Mucosa of rectum (tissue), 2 donors: ENCODE results near the gene TOMM34.

Source experiments
- H3K27ac ChIP-seq, 2 donors: one replicate each; pipeline ENCODE4 v1.7.0; 2013; ENCODE audit warnings: inconsistent platforms in 2 of 2, low read depth in 2 of 2, low read length in 2 of 2
- H3K27me3 ChIP-seq, 2 donors: one replicate each; pipeline ENCODE4 v1.7.0; 2013; ENCODE audit warnings: low read length in 2 of 2; ENCODE audit not compliant: control insufficient read depth in 2 of 2, insufficient read depth in 2 of 2
- H3K36me3 ChIP-seq, 2 donors: one replicate each; pipeline ENCODE4 v1.7.0; 2013; ENCODE audit warnings: low read length in 2 of 2; ENCODE audit not compliant: control insufficient read depth in 2 of 2, insufficient read depth in 2 of 2
- H3K4me1 ChIP-seq, 2 donors: one replicate each; pipeline ENCODE4 v1.7.0; 2013; ENCODE audit warnings: low read length in 2 of 2, mild to moderate bottlenecking in 1 of 2; ENCODE audit not compliant: control insufficient read depth in 2 of 2, insufficient read depth in 2 of 2
- H3K4me3 ChIP-seq, 2 donors: one replicate each; pipeline ENCODE4 v1.7.0; 2013; ENCODE audit warnings: low read length in 2 of 2
- H3K9ac ChIP-seq, 2 donors: one replicate each; pipeline ENCODE4 v1.7.0; 2013; ENCODE audit warnings: low read length in 2 of 2, low read depth in 1 of 2, mild to moderate bottlenecking in 1 of 2
- H3K9me3 ChIP-seq, 2 donors: one replicate each; pipeline ENCODE4 v1.7.0; 2013; ENCODE audit warnings: low read length in 2 of 2; ENCODE audit not compliant: control insufficient read depth in 2 of 2
- donor health status: healthy.
- donor health status: Normal muscosa, but diverticular disease.

Gene TOMM34

DNA sequence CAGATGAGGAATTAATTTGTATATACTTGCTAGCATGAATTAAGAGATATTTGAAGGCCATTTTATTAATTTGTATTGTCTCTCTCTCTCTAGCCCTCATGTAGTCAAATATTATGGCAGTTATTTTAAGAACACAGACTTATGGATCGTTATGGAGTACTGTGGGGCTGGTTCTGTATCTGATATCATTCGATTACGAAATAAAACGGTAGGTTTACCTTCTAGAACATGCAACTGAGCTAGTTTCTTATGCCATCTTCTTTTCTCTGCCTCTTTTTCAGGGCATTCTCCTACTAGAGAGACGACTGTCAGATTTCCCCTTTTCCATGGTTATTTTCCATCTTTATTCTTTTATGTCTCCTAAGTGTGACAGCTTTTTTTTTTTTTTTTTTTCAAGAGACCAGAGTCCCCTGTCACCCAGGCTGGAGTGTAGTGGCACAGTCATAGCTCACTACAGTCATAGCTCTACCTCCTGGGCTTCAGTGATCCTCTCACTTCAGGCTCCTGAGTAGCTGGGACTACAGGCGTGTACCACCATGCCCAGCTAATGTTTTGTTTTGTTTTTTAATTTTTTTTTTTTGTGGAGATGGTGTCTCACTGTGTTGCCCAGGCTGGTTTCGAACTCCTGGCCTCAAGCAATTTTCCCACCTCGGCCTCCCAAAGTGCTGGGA is 21.7 kb upstream of the TOMM34 start:
- peaks cover 25 to 42% of the 10 kb centered on the region in 2 donors for H3K36me3 ChIP-seq
- no peaks in the 10 kb centered on the region for H3K27me3 ChIP-seq

DNA sequence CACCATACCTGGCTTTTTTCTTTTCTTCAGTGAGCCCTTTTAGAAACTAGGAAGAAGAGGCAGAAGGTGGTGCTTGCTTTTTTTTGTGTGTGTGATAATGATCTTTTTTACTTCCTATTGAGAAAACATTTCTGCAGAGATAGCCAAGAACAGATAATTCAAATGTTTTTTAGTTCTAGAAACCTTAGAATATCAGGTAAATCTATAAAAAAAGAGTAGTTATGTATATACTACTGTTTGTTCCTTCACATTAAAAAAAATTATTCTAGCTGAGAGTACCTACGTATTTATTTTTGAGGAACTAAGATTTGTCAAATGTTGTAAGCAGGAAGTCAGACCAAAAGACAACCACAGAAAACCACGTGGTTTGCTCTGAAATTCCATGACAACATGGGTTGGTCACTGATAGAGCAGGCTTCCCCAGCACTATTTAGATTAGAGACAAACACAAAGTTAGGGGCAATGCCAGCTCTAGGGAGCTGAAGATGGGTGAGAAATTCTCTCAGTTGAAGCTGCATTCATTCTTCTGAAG is 19.0 kb upstream of the TOMM34 start:
- Histone ChIP-seq H3K27me3 (no peaks in the 10 kb centered on the region), H3K4me1 (peaks cover 0 to 6% of the 10 kb centered on the region in 2 donors), H3K9me3 (no peaks in the 10 kb centered on the region), H3K27ac (peak overlapping the region; percentile 72 to 76), H3K9ac (peak overlapping the region; percentile 0 to 42), H3K36me3 (peaks cover 26 to 48% of the 10 kb centered on the region in 2 donors), H3K4me3 (peak overlapping the region in 1 of 2 donors; percentile 43)

More for the DNA sequence above, 21.7 kb upstream of the TOMM34 start:
- Histone ChIP-seq H3K27ac (no peak overlapping the region), H3K4me3 (no peak overlapping the region), H3K9ac (no peak overlapping the region), H3K4me1 (peaks cover 2 to 6% of the 10 kb centered on the region in 2 donors), H3K9me3 (no peaks in the 10 kb centered on the region)

DNA sequence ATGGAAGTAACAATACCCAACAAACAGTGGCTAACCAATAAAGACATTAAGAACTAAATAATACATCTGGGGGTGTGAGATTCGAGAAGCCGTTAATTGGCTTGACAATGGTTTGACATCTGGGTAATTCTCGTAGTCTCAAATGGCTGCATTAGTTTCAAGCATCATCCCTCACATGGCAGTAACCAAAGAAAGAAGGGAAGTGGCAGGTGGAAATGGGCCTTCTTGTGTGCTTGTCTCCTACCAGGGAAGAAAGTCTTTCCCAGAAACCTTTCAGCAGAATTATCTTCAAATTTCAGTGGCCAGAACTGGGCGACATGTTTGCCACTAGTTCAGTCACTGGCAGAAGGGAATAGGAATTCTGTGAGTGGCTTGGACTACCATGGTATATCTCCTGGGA is 16.5 kb upstream of the TOMM34 start:
- no peak overlapping the region for H3K4me3 ChIP-seq
- H3K36me3 ChIP-seq, result peaks cover 28 to 40% of the 10 kb centered on the region in 2 donors

DNA sequence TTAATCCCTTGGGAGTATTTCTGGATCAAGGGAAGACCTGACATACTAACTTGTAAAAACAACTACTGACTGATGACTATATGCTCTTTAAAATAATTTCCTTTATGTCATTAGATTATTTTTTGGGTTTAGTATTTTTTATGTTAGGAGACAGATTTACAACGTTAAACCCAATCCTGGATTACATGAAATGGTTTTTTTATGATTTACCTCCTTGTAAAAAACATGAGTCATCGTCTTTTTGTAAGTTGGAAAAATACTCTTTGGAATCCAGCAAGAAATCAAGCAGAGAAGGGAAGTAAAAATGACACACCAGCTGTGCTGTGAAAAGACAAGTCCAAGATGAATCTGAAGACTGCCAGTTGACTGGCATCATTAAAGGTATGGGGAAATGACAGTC is 12.9 kb upstream of the TOMM34 start:
- Histone ChIP-seq H3K4me1 (peaks cover 0 to 5% of the 10 kb centered on the region in 2 donors), H3K9me3 (no peaks in the 10 kb centered on the region), H3K9ac (no peak overlapping the region), H3K4me3 (no peak overlapping the region), H3K27me3 (no peaks in the 10 kb centered on the region), H3K36me3 (peaks cover 25 to 27% of the 10 kb centered on the region in 2 donors), H3K27ac (no peak overlapping the region)

More for the DNA sequence above, 16.5 kb upstream of the TOMM34 start:
- no peaks in the 10 kb centered on the region for H3K27me3 ChIP-seq
- no peaks in the 10 kb centered on the region for H3K9me3 ChIP-seq
- H3K9ac ChIP-seq, result no peak overlapping the region
- no peak overlapping the region for H3K27ac ChIP-seq
- H3K4me1 ChIP-seq, result peaks cover 0 to 11% of the 10 kb centered on the region in 2 donors

DNA sequence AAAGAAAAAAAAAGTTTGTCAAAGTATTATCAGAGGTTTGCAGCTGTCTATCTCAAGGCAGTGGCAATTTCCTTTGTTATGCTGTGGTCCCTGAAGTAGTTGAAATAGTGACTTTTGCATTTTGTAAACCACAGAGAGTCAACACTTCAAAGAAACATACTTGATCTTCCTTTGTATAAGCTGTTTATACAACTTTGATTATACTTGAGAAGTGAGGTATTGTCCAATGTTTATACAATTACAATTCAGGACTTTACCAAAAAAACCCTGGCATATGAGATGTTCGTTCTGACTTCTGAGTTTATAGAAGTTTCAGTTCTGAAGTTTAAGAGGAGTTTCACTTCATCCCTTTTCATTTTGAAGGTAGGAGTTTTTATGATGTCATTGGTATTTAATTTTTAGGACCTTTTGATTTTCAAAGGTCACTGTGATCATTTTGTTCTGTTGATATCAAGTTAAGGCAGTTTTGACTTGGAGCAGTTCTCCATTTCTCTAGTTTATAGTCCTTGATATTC is 10.1 kb upstream of the TOMM34 start:
- Histone ChIP-seq H3K4me3 (peak overlapping the region in 1 of 2 donors; percentile 43), H3K9me3 (no peaks in the 10 kb centered on the region), H3K36me3 (peaks cover 18 to 19% of the 10 kb centered on the region in 2 donors), H3K27ac (peak overlapping the region; percentile 48 to 53), H3K9ac (peak overlapping the region in 1 of 2 donors; percentile 27), H3K27me3 (no peaks in the 10 kb centered on the region), H3K4me1 (peaks cover 15 to 17% of the 10 kb centered on the region in 2 donors)

DNA sequence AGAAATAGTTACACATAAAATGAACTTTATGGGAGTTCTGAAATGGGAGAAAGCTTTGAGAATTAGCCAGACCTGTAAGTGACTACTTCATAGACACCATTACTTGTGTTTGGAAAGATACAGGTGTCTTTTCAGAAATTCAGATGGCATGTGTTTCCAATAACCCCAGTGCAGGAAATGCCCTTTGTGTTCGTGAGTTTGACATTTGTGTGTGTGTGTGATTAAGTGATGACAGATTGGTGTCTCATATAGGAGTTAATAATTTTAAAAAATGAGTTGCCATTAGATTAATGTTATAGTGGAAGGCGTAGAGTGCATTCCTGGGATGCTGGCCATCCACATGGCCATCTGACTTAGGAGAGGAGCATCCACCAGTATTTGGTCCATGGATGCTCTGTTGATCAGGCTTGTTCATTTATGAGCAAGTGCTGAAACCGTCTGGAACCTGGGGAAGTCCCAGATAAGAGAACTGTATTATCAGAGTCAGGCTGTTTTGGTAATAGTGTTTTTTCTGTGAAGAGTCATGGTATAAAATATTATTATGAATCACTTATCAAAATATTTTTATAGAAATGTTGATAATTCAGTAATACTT is 9.2 kb upstream of the TOMM34 start:
- H3K4me3 ChIP-seq, result peak overlapping the region in 1 of 2 donors; percentile 96
- no peaks in the 10 kb centered on the region for H3K27me3 ChIP-seq
- peak overlapping the region in 1 of 2 donors; percentile 26 for H3K27ac ChIP-seq
- peaks cover 10 to 11% of the 10 kb centered on the region in 2 donors for H3K36me3 ChIP-seq
- H3K9me3 ChIP-seq, result no peaks in the 10 kb centered on the region
- H3K9ac ChIP-seq, result no peak overlapping the region
- H3K4me1 ChIP-seq, result peaks cover 15 to 17% of the 10 kb centered on the region in 2 donors

DNA sequence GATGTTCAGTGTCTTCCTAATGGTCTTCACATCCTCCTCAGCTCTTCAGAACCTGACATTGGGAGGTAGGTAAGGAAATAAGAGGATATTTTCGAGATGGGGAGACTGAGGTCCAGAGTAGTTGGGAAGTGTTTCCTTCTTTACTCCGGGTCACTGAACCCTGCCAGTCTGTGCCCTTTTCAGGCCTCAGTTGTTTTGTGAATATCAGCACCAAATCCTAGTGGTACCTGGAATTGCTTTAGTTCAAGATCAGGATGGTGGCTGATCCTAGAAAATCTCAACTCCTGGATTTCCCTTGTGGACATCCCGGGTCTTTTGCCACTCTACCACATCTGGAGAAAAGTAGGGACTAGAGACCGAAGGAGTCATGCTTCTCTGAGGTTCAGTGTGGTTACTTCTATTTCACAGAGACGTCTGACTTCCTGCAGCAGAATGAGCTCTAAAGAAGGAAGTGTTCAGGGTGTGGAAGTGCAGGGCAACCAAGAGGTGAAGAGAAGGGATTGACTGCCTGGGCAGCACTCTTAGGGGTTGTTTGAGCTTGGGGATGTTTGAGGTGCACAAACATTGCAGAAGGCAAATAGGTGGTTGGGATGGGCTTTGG is 7.1 kb upstream of the TOMM34 start:
- Histone ChIP-seq H3K27me3 (no peaks in the 10 kb centered on the region), H3K9ac (peak overlapping the region; percentile 87 to 96), H3K36me3 (no peaks in the 10 kb centered on the region), H3K4me3 (peak overlapping the region; percentile 93 to 96), H3K4me1 (peaks cover 12 to 15% of the 10 kb centered on the region in 2 donors), H3K27ac (peak overlapping the region; percentile 92 to 93), H3K9me3 (no peaks in the 10 kb centered on the region)

DNA sequence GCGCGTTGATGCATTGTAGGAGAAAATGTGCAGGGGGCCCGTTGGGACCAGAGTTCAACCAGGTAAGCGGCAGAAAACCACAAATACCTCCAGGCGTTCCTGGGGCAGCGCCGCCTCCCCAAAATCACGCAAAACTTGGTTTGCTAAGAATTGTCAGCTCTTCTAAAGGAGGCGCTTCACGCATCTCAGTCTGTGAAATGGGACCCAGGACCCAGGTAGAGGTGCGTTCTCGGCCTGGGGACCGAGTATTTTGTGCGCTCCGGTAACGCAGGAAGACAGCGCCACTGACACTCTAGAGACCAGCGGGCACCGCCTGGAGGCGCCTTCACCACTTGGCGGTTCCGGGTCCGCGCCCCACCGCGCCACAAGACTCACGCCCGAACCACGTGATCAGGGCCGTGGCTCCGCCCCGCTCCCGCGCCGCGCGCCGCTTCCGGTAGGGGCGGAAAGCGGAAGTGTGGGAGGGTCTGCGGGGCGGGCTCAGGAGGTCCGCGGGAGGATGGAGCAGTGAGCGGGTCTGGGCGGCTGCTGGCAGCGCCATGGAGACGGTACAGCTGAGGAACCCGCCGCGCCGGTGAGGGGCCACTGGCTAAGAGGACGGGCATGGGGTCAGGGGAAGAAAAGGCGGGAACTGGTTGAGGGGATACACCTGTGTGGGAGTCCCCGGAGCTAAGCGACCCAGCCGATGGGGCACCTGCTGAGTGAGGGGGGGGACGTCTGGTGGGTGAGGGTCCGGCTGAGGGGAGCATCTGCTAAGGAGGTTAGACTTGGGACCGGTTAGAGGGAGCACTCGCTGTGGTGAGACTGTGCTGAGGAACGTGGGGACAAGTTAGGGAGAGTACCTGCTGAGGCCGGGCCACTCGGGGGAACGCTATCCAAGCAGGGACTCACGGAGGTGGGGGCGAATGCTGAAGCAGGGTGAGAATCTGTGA is 6.1 kb upstream of the TOMM34 start, which contains the start of gene STK4:
Gene STK4 (plus strand): TSS at position 483 of the 932 bp plus-strand sequence. CDS start 57 bp downstream, at position 540.
- H3K36me3 ChIP-seq, result no peaks in the 10 kb centered on the region
- H3K9me3 ChIP-seq, result no peaks in the 10 kb centered on the region
- H3K9ac ChIP-seq, result peak within 1 kb of the TSS; percentile 96
- H3K27me3 ChIP-seq, result no peaks in the 10 kb centered on the region
- H3K27ac ChIP-seq, result peak within 1 kb of the TSS; percentile 92 to 93
- H3K4me3 ChIP-seq, result peak within 1 kb of the TSS; percentile 93 to 96
- peaks cover 12 to 15% of the 10 kb centered on the region in 2 donors for H3K4me1 ChIP-seq

DNA sequence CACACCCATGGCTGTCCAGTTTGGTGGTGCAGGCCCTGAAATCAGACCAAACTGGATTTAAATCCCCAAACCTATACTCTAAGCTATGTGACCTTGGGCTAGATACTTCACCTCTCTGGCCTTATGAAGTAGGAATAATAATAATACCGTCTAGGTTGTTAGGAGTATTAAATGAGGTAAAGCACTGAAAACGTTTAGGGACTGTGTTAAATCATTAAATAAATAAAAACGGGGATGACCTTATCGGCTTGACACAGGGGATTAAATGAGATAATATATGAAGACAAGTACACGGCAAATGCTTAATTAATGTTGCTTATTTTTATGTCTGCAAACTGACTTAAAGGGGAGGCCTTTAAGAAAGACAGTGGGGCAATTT is 5.4 kb upstream of the TOMM34 start:
- H3K27ac ChIP-seq, result peak overlapping the region; percentile 92 to 93
- H3K36me3 ChIP-seq, result no peaks in the 10 kb centered on the region
- peaks cover 15 to 16% of the 10 kb centered on the region in 2 donors for H3K4me1 ChIP-seq

More for the DNA sequence above, 5.4 kb upstream of the TOMM34 start:
- Histone ChIP-seq H3K27me3 (no peaks in the 10 kb centered on the region), H3K9ac (peak overlapping the region; percentile 96), H3K9me3 (no peaks in the 10 kb centered on the region), H3K4me3 (peak overlapping the region; percentile 93 to 96)
